GM21529 (cell line): ENCODE results near the gene DENND6A.
"Not testable (repeated sequence)": the region's sequence is repeated elsewhere in the genome, so short reads cannot be mapped to it uniquely, and the experiment has no call there.

Experiments
- ATAC-seq: cut with Tn5 transposase; IDR thresholded peaks from one replicate; pipeline ENCODE4 v1.9.1; 2021; ENCODE audit not compliant: unreplicated experiment

Gene DENND6A

GRCh38 chr3:57692396-57693147 lies at the start of gene DENND6A:
TSS of gene DENND6A (minus strand) at chr3:57693077. CDS start at chr3:57693018, 59 bp downstream.
- ATAC-seq, result peak; percentile 78

GRCh38 chr3:57740027-57740426 lies 47.1 kb upstream of the DENND6A start:
- ATAC-seq, result no peak

- no peak for ATAC-seq
Measured at GRCh38 chr3:57738391-57738790, 45.5 kb upstream of the DENND6A start.

GRCh38 chr3:57737840-57738239 lies 45.0 kb upstream of the DENND6A start:
- ATAC-seq, result no peak

GRCh38 chr3:57735405-57735804 lies 42.5 kb upstream of the DENND6A start:
- ATAC-seq, result no peak

- no peak for ATAC-seq
Measured at GRCh38 chr3:57733790-57734189, 40.9 kb upstream of the DENND6A start.

- no peak for ATAC-seq
Measured at GRCh38 chr3:57731311-57731710, 38.4 kb upstream of the DENND6A start.

- ATAC-seq, result no peak
Measured at GRCh38 chr3:57730682-57731081, 37.8 kb upstream of the DENND6A start.

- no peak for ATAC-seq
Measured at GRCh38 chr3:57729334-57730045, 36.6 kb upstream of the DENND6A start.

- ATAC-seq, result no peak
Measured at GRCh38 chr3:57727106-57727505, 34.2 kb upstream of the DENND6A start.

- ATAC-seq, result no peak
Measured at GRCh38 chr3:57726397-57726796, 33.5 kb upstream of the DENND6A start.

- ATAC-seq, result no peak
Measured at GRCh38 chr3:57718118-57718517, 25.2 kb upstream of the DENND6A start.

- ATAC-seq, result no peak
Measured at GRCh38 chr3:57717205-57717868, 24.5 kb upstream of the DENND6A start.

- ATAC-seq, result no peak
Measured at GRCh38 chr3:57715686-57716085, 22.8 kb upstream of the DENND6A start.

GRCh38 chr3:57709559-57709958 lies 16.7 kb upstream of the DENND6A start:
- no peak for ATAC-seq

- no peak for ATAC-seq
Measured at GRCh38 chr3:57709031-57709430, 16.2 kb upstream of the DENND6A start.

GRCh38 chr3:57706462-57706861 lies 13.6 kb upstream of the DENND6A start:
- ATAC-seq, result no peak

- not testable (repeated sequence) for ATAC-seq
Measured at GRCh38 chr3:57705351-57705750, 12.5 kb upstream of the DENND6A start.

- no peak for ATAC-seq
Measured at GRCh38 chr3:57701781-57702180, 8.9 kb upstream of the DENND6A start.

- ATAC-seq, result no peak
Measured at GRCh38 chr3:57700737-57701136, 7.9 kb upstream of the DENND6A start.

- no peak for ATAC-seq
Measured at GRCh38 chr3:57699591-57699990, 6.7 kb upstream of the DENND6A start.

GRCh38 chr3:57696801-57697321 lies 4.0 kb upstream of the DENND6A start:
- no peak for ATAC-seq
